Subcutaneous adipose tissue (tissue), 4 donors: ENCODE data around the gene ACSS1. TPM values are rescaled to one million over a fixed set of nuclear protein-coding genes. Genes with fewer than 3 reads are reported as not detected.

Experiments
- total RNA-seq, 4 donors: library from RNA; depleted of rRNA; stranded (reverse); fragments of >200 nt; gene quantifications; one replicate each; pipeline ENCODE4 v1.1.0, GENCODE V29; 2016
- TF ChIP-seq, protein P1 (sequence below): fragments of 450-650 bp; IDR thresholded peaks from one replicate; pipeline ENCODE4 v1.5.1; 2016; ENCODE audit warnings: low read depth, mild to moderate bottlenecking, control low read depth, antibody characterized with exemption, moderate library complexity

ACSS1 gene
- total RNA-seq, 4 donors from 2014 or later, result 9.3 to 35.6 (median 16.2) TPM

DNA sequence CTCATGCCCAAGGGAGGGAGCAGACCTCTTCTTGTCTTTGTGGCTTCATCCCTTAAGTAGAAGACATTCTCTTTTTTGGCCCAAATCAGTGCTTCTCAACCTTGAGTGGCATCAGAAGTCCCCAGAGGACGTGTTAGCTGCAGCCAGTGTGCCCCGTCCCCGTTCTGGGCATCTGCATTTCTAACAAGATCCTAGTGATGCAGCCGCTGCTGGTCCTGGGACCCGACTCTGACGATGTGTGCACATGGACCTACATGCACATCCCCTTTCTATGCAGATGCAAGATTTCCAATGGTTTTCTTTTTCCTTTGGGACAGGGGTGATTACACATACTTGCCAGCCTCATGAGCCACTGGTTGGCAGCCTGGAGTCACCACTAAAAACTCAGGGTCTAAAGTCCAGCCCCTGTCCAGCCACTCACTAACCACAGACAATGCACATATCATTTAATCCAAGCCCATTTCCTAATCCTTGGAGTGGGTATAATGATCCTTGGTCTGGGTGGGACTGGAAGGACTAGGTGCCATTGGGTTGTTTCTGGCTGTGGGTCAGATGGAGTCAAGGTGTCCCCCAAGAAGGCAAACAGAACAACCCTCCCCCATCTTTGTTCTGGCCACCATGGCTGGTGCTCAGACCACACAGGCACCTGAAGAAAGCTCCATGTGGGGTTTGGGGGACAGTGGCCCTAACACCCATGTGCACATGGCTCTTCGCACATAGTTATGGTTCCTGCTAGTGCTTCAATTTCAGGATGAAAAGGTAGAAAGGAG is 6.4 kb downstream of the ACSS1 start:
- TF ChIP-seq, protein P1, sequence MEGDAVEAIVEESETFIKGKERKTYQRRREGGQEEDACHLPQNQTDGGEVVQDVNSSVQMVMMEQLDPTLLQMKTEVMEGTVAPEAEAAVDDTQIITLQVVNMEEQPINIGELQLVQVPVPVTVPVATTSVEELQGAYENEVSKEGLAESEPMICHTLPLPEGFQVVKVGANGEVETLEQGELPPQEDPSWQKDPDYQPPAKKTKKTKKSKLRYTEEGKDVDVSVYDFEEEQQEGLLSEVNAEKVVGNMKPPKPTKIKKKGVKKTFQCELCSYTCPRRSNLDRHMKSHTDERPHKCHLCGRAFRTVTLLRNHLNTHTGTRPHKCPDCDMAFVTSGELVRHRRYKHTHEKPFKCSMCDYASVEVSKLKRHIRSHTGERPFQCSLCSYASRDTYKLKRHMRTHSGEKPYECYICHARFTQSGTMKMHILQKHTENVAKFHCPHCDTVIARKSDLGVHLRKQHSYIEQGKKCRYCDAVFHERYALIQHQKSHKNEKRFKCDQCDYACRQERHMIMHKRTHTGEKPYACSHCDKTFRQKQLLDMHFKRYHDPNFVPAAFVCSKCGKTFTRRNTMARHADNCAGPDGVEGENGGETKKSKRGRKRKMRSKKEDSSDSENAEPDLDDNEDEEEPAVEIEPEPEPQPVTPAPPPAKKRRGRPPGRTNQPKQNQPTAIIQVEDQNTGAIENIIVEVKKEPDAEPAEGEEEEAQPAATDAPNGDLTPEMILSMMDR, result no peak

DNA sequence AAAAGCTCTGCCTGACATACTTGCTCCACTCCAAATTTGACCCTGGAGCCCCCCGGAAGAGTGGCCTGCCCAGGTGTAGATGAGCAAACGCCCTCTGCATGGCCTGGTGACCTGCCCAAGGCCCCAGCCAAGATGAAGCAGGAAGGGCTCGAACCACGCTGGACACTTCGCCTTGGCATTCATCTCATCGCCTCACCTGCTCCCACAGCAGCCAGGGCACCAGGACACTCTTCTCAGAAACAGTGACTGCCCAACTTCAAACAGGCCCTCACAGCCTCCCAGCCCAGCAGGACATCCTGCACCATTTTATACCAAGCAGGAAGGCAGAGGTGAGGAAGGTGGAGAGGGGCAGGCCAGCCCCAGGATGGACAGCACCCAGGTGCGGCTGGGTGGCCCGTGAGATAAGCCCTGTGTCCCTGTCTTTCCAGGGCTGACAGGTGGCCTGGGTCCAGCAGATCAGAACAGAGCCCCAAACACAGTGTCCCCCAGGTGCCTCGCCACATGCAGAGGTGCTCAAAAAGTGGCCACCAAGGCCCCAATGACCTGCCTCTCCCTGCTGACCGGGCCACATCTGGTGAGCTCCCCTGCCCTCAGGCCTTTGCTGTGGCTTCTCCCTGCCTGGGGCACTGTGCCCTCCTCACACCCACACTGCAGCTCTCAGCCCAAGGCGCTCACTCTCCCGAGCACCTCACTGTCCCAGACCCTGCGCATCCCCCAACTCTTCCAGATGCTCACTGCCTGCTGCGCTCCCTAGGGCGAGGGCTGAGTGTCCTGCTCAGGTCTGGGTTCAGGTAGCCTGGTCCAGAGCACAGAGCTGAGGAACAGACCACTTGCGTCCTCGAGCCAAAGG is 7.2 kb downstream of the ACSS1 start:
- TF ChIP-seq, protein P1, result no peak

GRCh38 chr20:25050082-25050481 is 7.9 kb downstream of the ACSS1 start:
- TF ChIP-seq, protein P1, result no peak

DNA sequence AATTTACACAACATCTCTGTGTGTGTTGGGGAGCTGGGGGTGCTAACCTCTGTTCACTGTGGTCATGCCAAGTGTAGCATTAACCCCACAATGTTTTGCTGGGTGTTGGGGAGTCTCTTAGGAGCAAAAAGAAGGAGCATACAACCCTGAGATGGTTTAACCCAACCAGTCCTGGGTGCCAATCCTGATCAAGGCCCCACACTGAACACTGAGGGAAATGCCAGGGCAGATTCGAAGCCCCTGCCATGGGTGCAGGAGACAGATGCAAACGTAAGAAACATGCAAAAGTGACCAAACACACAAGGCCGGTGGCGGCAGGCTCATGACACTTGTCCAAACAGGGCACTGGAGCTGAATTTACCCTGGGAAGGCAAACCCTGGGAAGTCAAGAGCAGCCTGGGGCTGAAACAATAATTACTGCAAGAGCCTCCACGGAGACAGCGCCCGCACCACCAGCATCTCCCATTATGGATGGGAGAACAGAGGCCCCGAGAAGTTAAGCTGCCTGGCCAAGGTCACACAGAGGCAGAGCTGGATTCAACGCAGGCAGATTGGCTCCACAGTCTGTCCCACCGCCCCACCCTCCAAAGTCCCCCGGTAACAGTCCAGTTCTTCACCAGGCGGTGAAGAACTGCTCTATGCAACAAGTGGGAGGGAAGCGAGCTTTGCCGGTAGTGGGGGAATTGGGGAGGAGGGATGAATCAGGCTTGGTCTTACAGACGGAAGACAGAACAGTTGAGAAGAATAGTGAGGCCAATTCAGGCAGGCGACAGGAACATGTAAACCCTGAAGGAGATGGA is 8.5 kb downstream of the ACSS1 start:
- TF ChIP-seq, protein P1, result no peak

DNA sequence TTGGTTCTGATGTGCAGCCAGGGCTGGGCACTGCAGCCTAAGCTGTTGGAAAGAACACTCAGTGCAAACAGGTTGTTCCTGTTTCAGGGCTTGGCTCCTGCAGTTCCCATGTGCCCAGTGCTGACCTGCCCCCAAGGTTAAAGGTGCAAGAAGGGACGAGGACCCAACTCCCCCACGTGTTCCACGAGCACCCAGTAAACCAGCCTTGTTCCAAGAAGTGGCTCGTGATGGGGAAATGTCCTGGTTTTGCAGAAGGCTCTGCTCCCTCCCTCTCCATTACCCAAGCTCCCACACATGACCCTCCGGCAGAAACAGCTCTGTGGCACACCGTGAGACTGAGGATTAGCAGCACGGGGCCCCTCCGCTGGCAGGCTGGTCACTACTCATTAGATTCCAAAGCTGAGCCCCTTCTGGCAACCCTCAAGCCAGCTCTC is 9.4 kb downstream of the ACSS1 start:
- TF ChIP-seq, protein P1, result no peak

DNA sequence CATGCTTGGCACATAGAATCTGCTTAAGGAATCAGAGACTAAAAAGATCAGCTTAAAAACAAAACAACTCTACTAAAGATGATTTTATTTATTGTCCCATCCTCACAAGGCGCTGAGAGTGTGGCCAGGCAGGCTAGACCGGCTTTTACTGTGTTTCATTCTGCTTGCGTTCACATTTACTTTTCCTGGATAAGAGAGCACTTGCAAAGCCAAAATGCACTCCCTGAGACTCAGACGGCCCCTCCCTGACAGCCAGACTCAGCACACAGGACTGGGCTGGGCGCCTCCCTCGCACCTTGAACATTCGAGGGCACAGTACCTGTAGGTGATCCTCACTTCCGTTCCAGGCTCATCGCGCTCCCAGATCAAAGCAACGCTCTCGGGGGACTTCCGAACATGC is 10.2 kb downstream of the ACSS1 start:
- TF ChIP-seq, protein P1, result no peak
